ENCODE measurements around the gene GOLGA6L2.
"Not testable (repeated sequence)": the region's sequence is repeated elsewhere in the genome, so short reads cannot be mapped to it uniquely, and the experiment has no call there.

The GOLGA6L2 gene

GRCh38 chr15:23424111-23424904, 22.7 kb downstream of the GOLGA6L2 start:
- DNase-seq (ENCODE audit: low spot score), result no peak

GRCh38 chr15:23422946-23423708, 23.9 kb downstream of the GOLGA6L2 start:
- no peak for DNase-seq (ENCODE audit: low spot score)

GRCh38 chr15:23422099-23422945, 24.7 kb downstream of the GOLGA6L2 start:
- no peak for DNase-seq (ENCODE audit: low spot score)

- DNase-seq (ENCODE audit: low spot score), result no peak
These were observed 26.1 kb downstream of the GOLGA6L2 start for GRCh38 chr15:23420806-23421575.

- DNase-seq (ENCODE audit: low spot score), result no peak
These were observed 30.4 kb downstream of the GOLGA6L2 start for GRCh38 chr15:23416349-23417276.

- not testable (repeated sequence) for DNase-seq (ENCODE audit: low spot score)
These were observed 31.2 kb downstream of the GOLGA6L2 start for GRCh38 chr15:23415866-23416265.

GRCh38 chr15:23415321-23415865, 31.6 kb downstream of the GOLGA6L2 start:
- no peak for DNase-seq (ENCODE audit: low spot score)

- not testable (repeated sequence) for DNase-seq (ENCODE audit: low spot score)
These were observed 34.0 kb downstream of the GOLGA6L2 start for GRCh38 chr15:23412881-23413600.

GRCh38 chr15:23411841-23412240, 35.2 kb downstream of the GOLGA6L2 start:
- DNase-seq (ENCODE audit: low spot score), result no peak

- no peak for DNase-seq (ENCODE audit: low spot score)
These were observed 43.5 kb downstream of the GOLGA6L2 start for GRCh38 chr15:23403550-23403949.

- no peak for DNase-seq (ENCODE audit: low spot score)
These were observed 44.5 kb downstream of the GOLGA6L2 start for GRCh38 chr15:23402544-23402943.

- no peak for DNase-seq (ENCODE audit: low spot score)
These were observed 44.9 kb downstream of the GOLGA6L2 start for GRCh38 chr15:23402140-23402539.

- no peak for DNase-seq (ENCODE audit: low spot score)
These were observed 45.4 kb downstream of the GOLGA6L2 start for GRCh38 chr15:23401627-23402026.

GRCh38 chr15:23399207-23399606, 47.8 kb downstream of the GOLGA6L2 start:
- not testable (repeated sequence) for DNase-seq (ENCODE audit: low spot score)

GRCh38 chr15:23398357-23398756, 48.7 kb downstream of the GOLGA6L2 start:
- DNase-seq (ENCODE audit: low spot score), result not testable (repeated sequence)

- no peak for DNase-seq (ENCODE audit: low spot score)
These were observed 49.3 kb downstream of the GOLGA6L2 start for GRCh38 chr15:23397779-23398178.

- DNase-seq (ENCODE audit: low spot score), result no peak
These were observed 51.2 kb downstream of the GOLGA6L2 start for GRCh38 chr15:23395832-23396231.

- no peak for DNase-seq (ENCODE audit: low spot score)
These were observed 51.9 kb downstream of the GOLGA6L2 start for GRCh38 chr15:23395030-23395692.

All from CD4-positive, alpha-beta T cell treated with Interleukin-6 at 100 ng/mL for 8 hours (primary cell).